Measurements from ENCODE around the gene SPA17.

GRCh38 chr11:124732230-124732629 is 58.5 kb downstream of the SPA17 start:
- TF ChIP-seq CTCF (IDR thresholded peaks at IDR 0.05) (no peak), POLR2AphosphoS5 (IDR thresholded peaks at IDR 0.05) (no peak), POLR2A (IDR thresholded peaks at IDR 0.05) (no peak), EP300 (IDR thresholded peaks at IDR 0.05) (no peak)
